B cell (primary cell): ENCODE results near the gene SPEF1. TPM values are rescaled to one million over a fixed set of nuclear protein-coding genes. Genes with fewer than 3 reads are reported as not detected.

Experiments used
- ATAC-seq: fragments of 200-7000 bp; cut with Tn5 transposase; one replicate; pipeline ENCODE4 v1.10.0; 2021; ENCODE audit warnings: low read depth, mild to moderate bottlenecking, moderate number of reproducible peaks, moderate library complexity
- CTCF ChIA-PET: fragments of 350-600 bp; sonication (Branson Sonifier 250); formaldehyde crosslinking; loops from one replicate; lab custom pipeline; 2021; ENCODE audit warnings: antibody characterized with exemption, inconsistent platforms; lab: Charles Lee
- POLR2A ChIA-PET: fragments of 350-600 bp; sonication (Branson Sonifier 250); formaldehyde crosslinking; loops from one replicate; lab custom pipeline; 2021; ENCODE audit warnings: antibody characterized with exemption; lab: Charles Lee
- DNase-seq: peaks from one replicate; pipeline ENCODE4 v3.0.0; 2013
- H2AFZ ChIP-seq: 2 replicates; pipeline ENCODE4 v1.6.1; 2012; ENCODE audit warnings: mild to moderate bottlenecking, low read depth, low read length; ENCODE audit not compliant: insufficient read depth, poor library complexity, severe bottlenecking
- H3K27ac ChIP-seq, 2 donors: 1 replicate in 1 of 2; 2 replicates in 1 of 2; pipeline ENCODE4 v1.5.1; 2012 to 2013; ENCODE audit warnings: low read length in 2 of 2, mild to moderate bottlenecking in 2 of 2, moderate library complexity in 1 of 2
- H3K27me3 ChIP-seq, 4 experiments: fragments of 200-600 bp in 1 of 4; sonication (generic) in 1 of 4; replicated peaks in 1 of 4; 1 replicate in 2 of 4; 2 replicates in 2 of 4; pipeline versions ENCODE4 v1.6.1 to v1.7.0; 2013 to 2016; ENCODE audit warnings: low read length in 3 of 4, mild to moderate bottlenecking in 2 of 4, mixed read lengths in 1 of 4, moderate library complexity in 1 of 4; ENCODE audit not compliant: insufficient read depth in 4 of 4, control insufficient read depth in 3 of 4; ENCODE audit errors: control extremely low read depth in 1 of 4
- H3K36me3 ChIP-seq, 2 experiments: replicated peaks in 1 of 2; 1 replicate in 1 of 2; 2 replicates in 1 of 2; pipeline versions ENCODE4 v1.6.1 to v1.7.1; 2013; ENCODE audit warnings: low read length in 1 of 2; ENCODE audit not compliant: insufficient read depth in 2 of 2, control insufficient read depth in 1 of 2; ENCODE audit errors: control extremely low read depth in 1 of 2, extremely low read depth in 1 of 2
- H3K4me1 ChIP-seq, 2 donors: fragments of 200-600 bp in 1 of 2; sonication (generic) in 1 of 2; 1 replicate in 1 of 2; 2 replicates in 1 of 2; pipeline versions ENCODE4 v1.5.1 to v1.6.1; 2013 to 2017; ENCODE audit warnings: low read length in 2 of 2; ENCODE audit not compliant: control insufficient read depth in 2 of 2, insufficient read depth in 2 of 2
- H3K4me2 ChIP-seq: replicated peaks from 2 replicates; pipeline ENCODE3; 2012; ENCODE audit warnings: mild to moderate bottlenecking, low read depth, low read length; ENCODE audit not compliant: poor library complexity, severe bottlenecking
- H3K4me3 ChIP-seq, 5 experiments: fragments of 200-600 bp in 1 of 5; sonication (generic) in 1 of 5; 1 replicate in 3 of 5; 2 replicates in 2 of 5; pipeline versions ENCODE4 v1.5.1 to v1.7.0; 2011 to 2016; ENCODE audit warnings: low read length in 4 of 5, mild to moderate bottlenecking in 4 of 5, low read depth in 2 of 5, control low read depth in 1 of 5, moderate library complexity in 1 of 5; ENCODE audit not compliant: insufficient read depth in 1 of 5; ENCODE audit errors: control extremely low read depth in 1 of 5, extremely low read depth in 1 of 5
- H3K79me2 ChIP-seq: fragments of 200-600 bp; sonication (generic); one replicate; pipeline ENCODE4 v1.6.0; 2016; ENCODE audit warnings: low read length; ENCODE audit not compliant: control insufficient read depth, insufficient read depth
- H3K9ac ChIP-seq: fragments of 200-600 bp; sonication (generic); 2 replicates; pipeline ENCODE4 v1.6.1; 2017; ENCODE audit warnings: mild to moderate bottlenecking, low read length, moderate library complexity
- H3K9me3 ChIP-seq, 3 donors: one replicate each; pipeline versions ENCODE4 v1.6.1 to v1.7.1; 2013; ENCODE audit warnings: low read length in 2 of 3; ENCODE audit not compliant: control insufficient read depth in 2 of 3, insufficient read depth in 1 of 3; ENCODE audit errors: control extremely low read depth in 1 of 3
- H4K20me1 ChIP-seq: 2 replicates; pipeline ENCODE4 v1.6.0; 2012; ENCODE audit warnings: mild to moderate bottlenecking, low read length; ENCODE audit not compliant: insufficient read depth, control insufficient read depth, poor library complexity, severe bottlenecking
- H3K27ac Mint-ChIP-seq: one replicate; pipeline ENCODE4 v1.8.0; 2021; ENCODE audit warnings: mixed read lengths
- H3K27me3 Mint-ChIP-seq: one replicate; pipeline ENCODE4 v1.8.0; 2021; ENCODE audit warnings: mixed read lengths
- H3K4me1 Mint-ChIP-seq: one replicate; pipeline ENCODE4 v1.8.0; 2021; ENCODE audit warnings: mixed read lengths
- H3K4me3 Mint-ChIP-seq: one replicate; pipeline ENCODE4 v1.8.0; 2021; ENCODE audit warnings: mixed read lengths
- H3K9me3 Mint-ChIP-seq: one replicate; pipeline ENCODE4 v1.8.0; 2022; ENCODE audit warnings: mixed read lengths; ENCODE audit not compliant: insufficient read depth
- EZH2 ChIP-seq: IDR thresholded peaks from 2 replicates; pipeline ENCODE4 v1.6.1; 2012; ENCODE audit warnings: borderline replicate concordance, low read depth, mild to moderate bottlenecking, moderate library complexity, low read length; ENCODE audit not compliant: insufficient read depth, poor library complexity, severe bottlenecking
- WGBS: methylation state at CpG from one replicate; pipeline ENCODE4 v1.1.5; 2013; ENCODE audit warnings: missing lambda C conversion rate; ENCODE audit not compliant: insufficient coverage; 5-methylcytosine and 5-hydroxymethylcytosine counted together
- intact Hi-C: fragments of 100-400 bp; cut with micrococcal nuclease; formaldehyde crosslinking; loops from one replicate; pipeline ENCODE4 v1.10.0; 2022
- polyA plus RNA-seq: library from polyadenylated mRNA; depleted of rRNA; stranded (reverse); fragments of >200 nt; gene quantifications from 2 replicates; pipeline ENCODE4 v1.2.3, GENCODE V29; 2012
- total RNA-seq, 2 donors: library from RNA; stranded (reverse); fragments of 120-200 nt in 1 of 2; gene quantifications; 1 replicate in 1 of 2; 2 replicates in 1 of 2; pipeline versions ENCODE4 v1.2.3 to v1.2.4, GENCODE V29; 2013 to 2022
- TF ChIP-seq, protein P1 (sequence below): fragments of 200-600 bp; IDR thresholded peaks from one replicate; pipeline ENCODE4 v1.8.0; 2022; ENCODE audit warnings: antibody characterized with exemption, mild to moderate bottlenecking

Gene SPEF1
- total and polyA plus RNA-seq, 2 donors (not counting 1 experiment from before 2014, with no cell fraction given), result not detected

DNA sequence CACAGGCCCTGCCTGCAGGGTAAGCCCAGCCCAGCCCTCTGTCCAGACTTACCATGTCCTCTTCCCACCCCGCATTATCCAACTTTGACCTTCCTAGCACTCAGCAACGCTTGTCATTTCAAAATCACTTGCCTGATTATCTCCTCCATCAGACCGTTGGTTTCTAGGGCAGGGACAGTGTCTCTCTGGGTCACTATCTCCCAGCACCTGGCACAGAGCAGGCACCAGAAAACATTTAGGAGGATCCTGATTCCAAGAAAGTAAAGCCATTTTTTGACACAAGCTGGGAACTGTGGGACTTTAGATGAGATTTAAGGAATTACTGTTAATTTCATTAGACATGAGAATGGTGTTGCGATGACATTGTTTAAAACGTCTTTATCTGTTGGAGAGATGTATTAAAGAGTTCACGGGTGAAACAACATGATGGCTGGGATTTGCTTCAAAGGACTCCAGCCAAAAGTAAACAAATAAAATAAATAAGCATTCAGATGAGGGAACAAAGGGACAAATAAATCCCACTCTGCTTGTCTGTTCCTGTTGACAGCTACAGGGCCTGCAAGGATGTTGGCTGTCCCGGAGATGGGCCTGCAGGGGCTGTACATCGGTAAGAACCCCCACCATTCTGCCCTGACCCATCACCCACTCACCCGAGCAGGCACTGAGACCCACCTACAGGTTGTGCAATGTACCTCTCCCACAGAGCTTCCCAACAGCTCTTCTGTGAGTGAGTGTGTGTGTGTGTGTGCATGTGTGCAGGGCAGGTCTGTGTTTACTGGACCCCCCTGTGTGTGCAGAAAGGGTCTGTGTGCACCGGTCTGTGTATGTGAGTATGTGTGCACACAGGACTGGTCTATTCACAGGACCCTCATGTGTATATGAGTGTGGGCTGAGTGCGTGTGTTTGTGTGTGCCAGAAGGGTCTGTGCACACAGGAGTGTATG, 42.9 kb downstream of the SPEF1 start:
- ATAC-seq (no peak), DNase-seq (no peak)
- Histone ChIP-seq H3K27ac (no peak overlapping the region), H3K4me2 (no peak overlapping the region), H3K9me3 (no peaks in the 10 kb centered on the region), H3K4me1 (no peaks in the 10 kb centered on the region), H4K20me1 (no peaks in the 10 kb centered on the region), H3K9ac (no peak overlapping the region), H3K27me3 (peaks cover 0 to 7% (median 1%) of the 10 kb centered on the region in 4 experiments), H3K36me3 (no peaks in the 10 kb centered on the region), H3K79me2 (no peaks in the 10 kb centered on the region), H2AFZ (no peak overlapping the region), H3K4me3 (no peak overlapping the region)
- Mint-ChIP-seq H3K4me3 (no peak overlapping the region), H3K27me3 (peaks cover 21% of the 10 kb centered on the region), H3K27ac (no peak overlapping the region), H3K9me3 (no peaks in the 10 kb centered on the region), H3K4me1 (no peaks in the 10 kb centered on the region)
- POLR2A ChIA-PET, result no interaction called here
- TF ChIP-seq EZH2, result no peak
- TF ChIP-seq, protein P1, sequence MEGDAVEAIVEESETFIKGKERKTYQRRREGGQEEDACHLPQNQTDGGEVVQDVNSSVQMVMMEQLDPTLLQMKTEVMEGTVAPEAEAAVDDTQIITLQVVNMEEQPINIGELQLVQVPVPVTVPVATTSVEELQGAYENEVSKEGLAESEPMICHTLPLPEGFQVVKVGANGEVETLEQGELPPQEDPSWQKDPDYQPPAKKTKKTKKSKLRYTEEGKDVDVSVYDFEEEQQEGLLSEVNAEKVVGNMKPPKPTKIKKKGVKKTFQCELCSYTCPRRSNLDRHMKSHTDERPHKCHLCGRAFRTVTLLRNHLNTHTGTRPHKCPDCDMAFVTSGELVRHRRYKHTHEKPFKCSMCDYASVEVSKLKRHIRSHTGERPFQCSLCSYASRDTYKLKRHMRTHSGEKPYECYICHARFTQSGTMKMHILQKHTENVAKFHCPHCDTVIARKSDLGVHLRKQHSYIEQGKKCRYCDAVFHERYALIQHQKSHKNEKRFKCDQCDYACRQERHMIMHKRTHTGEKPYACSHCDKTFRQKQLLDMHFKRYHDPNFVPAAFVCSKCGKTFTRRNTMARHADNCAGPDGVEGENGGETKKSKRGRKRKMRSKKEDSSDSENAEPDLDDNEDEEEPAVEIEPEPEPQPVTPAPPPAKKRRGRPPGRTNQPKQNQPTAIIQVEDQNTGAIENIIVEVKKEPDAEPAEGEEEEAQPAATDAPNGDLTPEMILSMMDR, result no peak
- CTCF ChIA-PET, result no interaction called here
- 80% methylated on average over 8 of the region's 11 CpGs for WGBS
- intact Hi-C loops, result no loop called here

DNA sequence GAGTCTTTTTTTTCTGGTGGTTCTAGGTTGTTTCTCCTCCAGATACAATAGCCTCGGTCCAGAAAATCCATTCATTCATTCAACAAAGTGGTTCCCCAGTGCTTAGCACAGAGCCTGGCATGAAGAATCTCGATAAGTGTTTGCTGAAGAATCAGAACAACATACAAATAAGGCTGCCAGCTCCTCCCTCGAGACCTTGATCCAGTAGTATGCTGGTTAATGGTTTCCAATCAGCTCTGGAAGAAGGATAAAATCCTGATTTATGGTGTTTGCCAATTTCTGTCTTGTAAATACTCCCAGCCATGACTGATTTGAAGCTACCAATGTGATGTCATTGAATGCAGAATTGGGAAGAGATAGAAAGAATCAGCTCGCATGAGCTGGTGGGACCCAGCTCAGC, 45.5 kb downstream of the SPEF1 start:
- no peak for ATAC-seq
- no peaks in the 10 kb centered on the region for H3K79me2 ChIP-seq

More for the DNA sequence above, 45.5 kb downstream of the SPEF1 start:
- no peaks in the 10 kb centered on the region for H3K4me1 ChIP-seq
- no peak overlapping the region for H2AFZ ChIP-seq
- H3K4me3 ChIP-seq, result no peak overlapping the region
- no peak overlapping the region for H3K4me3 Mint-ChIP-seq
- H3K9me3 Mint-ChIP-seq, result no peaks in the 10 kb centered on the region
- ChIA-PET POLR2A (no interaction called here), CTCF (interaction anchor here (1.2 kb wide), 1 partner anchor 17 kb away, joined by 4 read pairs; no protein-coding TSS in a partner anchor)
- no peaks in the 10 kb centered on the region for H3K36me3 ChIP-seq
- peaks cover 5% of the 10 kb centered on the region for H3K4me1 Mint-ChIP-seq
- 100% methylated on average over 1 of the region's 4 CpGs for WGBS
- no peaks in the 10 kb centered on the region for H3K9me3 ChIP-seq
- no peak overlapping the region for H3K27ac ChIP-seq
- no peak overlapping the region for H3K9ac ChIP-seq
- H3K27ac Mint-ChIP-seq, result no peak overlapping the region
- intact Hi-C loops, result no loop called here
- no peak for DNase-seq
- no peaks in the 10 kb centered on the region for H4K20me1 ChIP-seq
- H3K27me3 Mint-ChIP-seq, result peaks cover 37% of the 10 kb centered on the region
- no peak overlapping the region for H3K4me2 ChIP-seq
- no peak for TF ChIP-seq EZH2
- TF ChIP-seq, protein P1, result no peak
- peaks cover 0 to 27% (median 7%) of the 10 kb centered on the region in 4 experiments for H3K27me3 ChIP-seq
